ENCODE results near the gene BCAS3.

Gene BCAS3

DNA sequence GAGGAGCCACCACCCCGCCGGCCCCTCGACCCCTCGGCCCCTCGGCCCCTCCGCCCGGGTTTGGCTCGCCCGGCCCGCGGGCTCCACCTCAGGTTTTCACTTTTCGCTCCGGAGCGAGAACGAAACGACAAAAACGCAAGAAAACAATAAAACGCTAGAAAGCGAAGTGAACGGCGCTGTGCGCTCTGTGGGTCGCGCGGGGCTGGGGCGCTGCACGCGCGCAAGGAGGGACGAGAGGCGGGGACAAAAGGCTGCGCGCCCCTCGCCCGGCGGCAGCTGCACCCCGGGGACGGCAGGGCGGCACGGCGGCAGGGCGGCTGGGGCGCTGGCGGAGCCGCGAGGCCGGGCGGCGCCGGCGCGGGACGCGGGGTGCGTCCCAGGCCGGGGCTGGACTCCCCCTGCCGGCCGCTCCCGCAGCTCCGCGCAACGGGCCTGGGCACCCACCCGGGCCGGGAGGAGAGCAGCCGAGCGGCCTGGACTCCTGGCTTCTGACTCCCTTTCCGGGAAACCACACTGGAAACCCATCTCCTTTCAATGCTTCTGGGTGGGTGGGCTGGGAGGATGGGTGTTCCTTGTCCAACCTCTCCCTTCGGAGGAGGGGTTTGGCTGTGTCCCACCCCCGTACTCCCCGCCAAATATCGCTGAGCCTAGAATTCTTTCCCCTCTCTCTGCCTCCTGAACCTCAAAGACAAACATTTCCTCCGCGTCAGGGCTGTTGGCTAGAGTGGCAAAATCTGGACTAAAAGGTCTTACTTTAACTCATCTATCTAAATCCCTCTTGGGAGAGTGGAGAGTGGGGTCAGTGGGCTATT lies 731.9 kb downstream of the BCAS3 start:
- DNase-seq (ENCODE audit: low read depth in 3 of 3), result no peak

DNA sequence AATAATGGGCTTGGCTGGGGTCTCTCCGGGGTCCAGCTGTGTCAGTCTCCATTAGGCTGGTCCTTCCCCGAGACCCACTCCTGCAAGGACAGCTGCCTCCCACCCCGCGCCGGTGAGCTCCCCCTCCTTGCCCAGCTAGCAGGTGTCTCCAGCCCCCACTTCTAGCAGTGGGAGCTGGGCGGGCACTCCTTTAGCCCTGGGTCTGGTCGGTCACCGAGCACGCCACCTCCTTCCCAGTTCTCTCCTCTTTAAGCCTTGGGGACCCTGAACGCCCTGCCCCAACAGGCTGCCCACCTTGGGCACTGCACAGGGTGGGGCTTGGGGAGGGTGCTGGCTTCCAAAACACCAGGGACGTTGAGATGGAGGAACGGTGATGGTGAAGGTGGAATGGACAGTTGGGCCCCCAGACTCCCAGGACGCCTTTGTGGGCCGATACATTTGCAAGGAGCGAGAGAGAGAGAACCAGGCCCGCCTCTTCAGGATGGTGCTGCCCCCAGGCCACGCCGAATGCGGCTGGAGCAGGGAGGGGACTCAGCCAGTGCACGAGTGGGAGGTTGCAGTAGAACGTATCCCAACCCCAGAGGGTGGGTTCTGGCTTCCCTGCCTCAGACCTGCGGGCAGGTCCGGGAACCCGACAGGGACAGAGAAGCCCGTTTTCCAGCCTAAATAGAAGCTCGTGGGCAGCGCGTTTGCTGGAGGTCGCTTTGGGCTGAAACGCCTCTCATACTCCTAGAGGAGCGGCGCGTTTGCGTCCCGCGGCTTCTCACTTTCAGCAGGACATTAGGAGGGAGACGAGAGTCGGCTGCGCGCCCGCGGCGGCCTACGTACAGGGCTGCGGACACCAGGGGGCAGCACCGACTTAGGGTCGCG lies 732.7 kb downstream of the BCAS3 start:
- DNase-seq (ENCODE audit: low read depth in 3 of 3), result peak; percentile 63 to 67 (median 66)

DNA sequence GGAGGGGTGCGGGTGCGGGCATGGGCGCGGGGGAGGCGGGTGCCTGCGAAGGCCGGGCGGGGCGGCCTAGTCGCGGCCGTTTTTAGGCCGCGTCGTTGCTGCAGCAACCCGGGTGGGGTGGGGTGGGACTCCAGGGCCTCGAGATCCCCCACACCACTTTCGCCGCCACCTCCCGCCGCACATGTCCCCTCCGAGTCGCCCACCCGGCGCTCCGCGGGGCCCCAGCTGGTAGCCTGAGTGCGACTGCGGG lies 733.3 kb downstream of the BCAS3 start:
- no peak for DNase-seq (ENCODE audit: low read depth in 3 of 3)

DNA sequence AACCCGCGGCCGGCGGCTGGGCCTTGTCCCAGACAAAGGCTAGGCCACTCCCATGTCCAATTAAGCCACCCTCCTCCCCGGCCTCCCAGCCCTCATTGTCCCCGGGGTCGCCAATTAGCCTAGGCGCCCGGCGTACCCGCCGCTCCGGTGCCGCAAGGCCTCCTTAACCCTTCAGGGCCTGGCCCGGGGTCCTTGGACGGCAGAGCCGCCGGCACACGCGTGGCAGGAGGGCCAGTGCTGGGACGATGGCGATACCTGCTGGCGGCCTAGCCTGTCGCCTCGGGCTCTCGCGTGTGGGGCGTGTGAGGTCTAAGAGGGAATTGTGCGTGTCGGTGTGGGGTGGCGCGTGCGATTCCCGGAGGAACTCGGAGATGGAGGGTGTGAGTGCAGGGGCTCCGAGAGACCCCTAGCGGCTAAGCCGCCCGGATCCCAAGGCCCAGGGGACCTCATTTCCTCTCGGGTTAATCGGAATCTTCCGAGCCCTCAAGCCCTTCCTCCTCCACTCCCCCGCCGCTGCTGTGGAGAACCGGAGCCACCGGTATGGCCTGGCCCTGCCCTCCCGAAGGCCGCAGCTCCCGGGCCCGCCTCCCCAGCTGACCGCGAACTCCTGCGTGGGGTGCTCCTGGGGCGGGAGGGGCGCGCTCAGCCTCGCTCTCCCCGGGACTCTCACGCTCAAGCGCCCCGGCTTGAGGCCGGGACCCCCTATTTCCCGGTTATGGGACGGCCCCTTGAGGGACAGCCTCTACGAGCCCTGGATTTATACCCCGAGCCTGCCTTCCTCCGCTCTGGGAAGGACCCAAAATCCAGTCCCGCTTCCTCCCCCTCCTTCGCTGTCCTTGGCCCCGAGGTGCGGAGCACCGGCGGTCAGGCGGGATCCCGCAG lies 733.9 kb downstream of the BCAS3 start:
- no peak for DNase-seq (ENCODE audit: low read depth in 3 of 3)

DNA sequence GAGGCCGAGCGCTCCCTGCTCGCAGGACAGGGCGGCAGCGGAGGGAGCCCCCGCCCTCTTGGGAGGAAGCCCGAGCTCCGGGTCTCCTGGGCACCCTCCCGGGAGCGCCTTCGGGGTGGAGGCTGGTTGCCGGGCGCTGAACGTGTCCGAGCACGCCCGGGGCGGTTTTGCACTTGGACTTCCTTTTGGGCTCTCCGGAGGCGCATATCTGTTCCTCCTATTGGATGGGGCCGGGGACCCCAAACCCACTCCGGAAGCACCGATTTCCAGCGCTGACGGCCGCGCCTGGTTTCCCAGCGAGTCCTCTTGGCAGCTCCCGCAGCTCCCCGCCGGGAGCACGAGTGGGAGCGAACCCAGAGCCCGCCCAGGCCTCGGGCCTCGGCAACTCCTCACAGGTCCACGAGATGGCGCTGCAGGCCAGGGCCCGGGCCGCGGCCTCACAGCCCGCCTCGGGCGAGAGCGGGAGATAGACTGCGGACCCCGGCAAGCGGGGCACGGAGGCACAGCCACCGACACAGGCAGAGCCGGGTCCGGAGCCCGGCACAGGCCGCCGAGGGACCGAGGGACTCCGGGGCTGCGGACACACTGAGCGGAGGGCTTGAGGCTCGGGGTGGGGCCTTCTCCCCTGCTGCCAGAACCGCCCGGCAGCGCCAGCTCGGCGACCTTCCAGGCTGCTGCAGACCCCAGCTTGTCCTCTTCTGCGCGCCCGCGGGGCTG lies 734.6 kb downstream of the BCAS3 start:
- DNase-seq (ENCODE audit: low read depth in 3 of 3), result peak; percentile 61 to 72 (median 69)

DNA sequence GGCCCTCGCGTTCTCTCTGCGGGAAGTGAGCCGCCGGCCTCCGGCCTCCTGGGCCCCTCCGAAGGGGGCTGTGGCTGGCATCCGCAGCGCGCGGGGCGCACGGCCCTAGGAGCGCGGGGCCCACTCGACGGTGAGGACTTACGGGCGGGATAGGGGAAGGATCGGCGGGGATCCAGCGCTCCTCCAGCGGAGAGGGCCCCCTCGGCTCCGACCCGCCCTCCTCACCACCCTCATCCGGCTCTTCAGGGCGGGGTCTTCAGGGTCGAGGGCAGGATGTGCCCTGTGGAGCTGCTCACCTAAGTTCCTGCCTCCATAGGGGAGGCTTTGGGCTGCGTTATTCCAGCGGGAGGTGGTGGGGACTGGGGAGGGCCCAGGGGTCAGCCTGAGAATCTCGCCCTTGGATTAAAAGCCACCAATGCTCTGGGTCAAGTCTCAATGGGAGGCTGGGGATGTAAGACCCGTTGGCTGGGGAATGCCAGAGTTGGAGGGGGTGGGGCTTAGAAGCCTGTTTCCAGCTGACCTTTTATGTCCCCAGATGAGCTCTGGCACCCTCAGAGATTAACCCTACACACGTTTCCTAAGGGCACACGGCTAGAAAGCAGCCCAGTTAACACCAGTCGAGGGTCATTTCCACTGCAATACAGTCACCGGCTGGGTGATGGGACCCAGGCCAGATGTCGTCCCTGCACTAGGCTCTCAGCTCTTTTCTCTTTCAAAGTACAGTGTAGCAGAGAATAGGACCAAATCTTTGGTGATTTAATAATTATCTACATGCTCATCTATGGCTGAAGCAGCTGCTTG lies 735.4 kb downstream of the BCAS3 start:
- DNase-seq (ENCODE audit: low read depth in 3 of 3), result no peak

DNA sequence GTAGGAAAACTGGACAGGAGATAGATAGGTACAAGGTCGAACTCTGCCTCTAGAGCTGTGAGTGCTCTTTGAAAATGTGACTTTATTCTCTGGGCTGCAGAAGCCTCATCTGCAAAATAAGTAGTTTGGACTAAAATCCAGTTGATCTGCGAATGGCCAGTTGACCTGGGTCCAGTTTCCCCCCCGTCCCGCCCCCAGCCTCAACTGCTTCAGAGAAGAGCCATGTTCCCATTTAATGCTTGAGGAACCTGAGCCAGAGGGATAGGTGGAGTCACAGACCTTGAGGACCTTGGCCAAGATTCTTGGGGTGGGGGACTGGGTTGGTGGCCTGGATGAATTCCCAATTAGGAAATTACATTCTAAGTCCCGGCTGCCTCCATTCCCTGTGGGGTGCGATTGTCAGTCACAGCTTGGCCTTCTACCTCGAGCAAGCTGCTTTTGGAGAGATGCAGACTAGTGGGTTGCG lies 736.0 kb downstream of the BCAS3 start:
- no peak for DNase-seq (ENCODE audit: low read depth in 3 of 3)

DNA sequence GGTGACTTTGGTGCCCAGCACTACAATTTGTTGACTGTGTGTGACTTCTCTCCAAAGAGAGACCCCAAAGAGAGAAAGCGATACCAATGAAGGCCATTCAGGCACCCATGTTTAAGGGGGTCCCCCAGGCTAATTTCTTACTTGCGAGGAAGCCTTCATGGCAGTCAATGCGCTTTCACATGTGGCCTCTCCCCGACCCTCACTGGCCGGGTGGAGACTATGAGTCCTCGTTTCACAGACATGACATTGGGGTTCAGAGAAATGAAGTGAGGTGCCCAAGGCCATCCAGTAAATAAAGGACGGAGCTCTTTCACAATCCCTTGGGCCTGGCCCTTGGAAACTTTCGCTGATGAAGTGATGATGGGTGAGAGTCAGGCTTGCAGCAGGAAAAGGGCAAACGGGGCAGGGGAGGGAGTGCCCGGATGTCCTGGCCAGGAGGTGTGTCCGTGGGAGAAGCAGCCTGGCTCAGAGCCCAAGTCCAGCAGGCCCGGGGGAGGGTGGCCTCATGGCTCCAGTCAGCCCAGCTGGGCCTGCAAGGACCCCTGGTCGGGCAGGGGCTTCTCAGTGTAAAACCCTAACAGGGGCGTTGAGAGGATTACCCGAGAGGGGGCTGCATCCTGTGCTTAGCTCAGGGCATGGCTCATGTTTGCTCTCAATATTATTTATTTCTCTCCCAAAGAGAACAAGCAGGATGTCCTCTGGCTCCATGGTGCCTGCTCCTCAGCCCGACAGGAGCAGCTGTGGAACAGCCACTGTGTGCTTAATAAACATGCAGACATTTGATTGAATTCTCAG lies 736.7 kb downstream of the BCAS3 start:
- DNase-seq (ENCODE audit: low read depth in 3 of 3), result no peak

DNA sequence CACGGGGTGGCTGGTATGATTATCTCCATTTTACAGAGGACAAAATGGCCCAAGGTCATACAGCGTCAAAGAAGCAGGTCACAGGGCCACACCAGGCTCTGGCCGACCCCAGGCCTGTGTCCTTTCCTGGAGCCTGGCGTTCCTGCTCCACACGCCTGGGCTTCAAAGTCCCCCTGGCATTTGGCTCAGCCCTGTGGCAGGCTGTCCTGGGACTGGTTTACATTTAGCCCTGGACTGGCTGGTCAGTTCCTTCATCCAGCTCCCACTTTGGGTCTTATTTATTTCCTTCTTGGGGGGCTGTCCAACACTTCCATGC lies 737.2 kb downstream of the BCAS3 start:
- DNase-seq (ENCODE audit: low read depth in 3 of 3), result no peak

DNA sequence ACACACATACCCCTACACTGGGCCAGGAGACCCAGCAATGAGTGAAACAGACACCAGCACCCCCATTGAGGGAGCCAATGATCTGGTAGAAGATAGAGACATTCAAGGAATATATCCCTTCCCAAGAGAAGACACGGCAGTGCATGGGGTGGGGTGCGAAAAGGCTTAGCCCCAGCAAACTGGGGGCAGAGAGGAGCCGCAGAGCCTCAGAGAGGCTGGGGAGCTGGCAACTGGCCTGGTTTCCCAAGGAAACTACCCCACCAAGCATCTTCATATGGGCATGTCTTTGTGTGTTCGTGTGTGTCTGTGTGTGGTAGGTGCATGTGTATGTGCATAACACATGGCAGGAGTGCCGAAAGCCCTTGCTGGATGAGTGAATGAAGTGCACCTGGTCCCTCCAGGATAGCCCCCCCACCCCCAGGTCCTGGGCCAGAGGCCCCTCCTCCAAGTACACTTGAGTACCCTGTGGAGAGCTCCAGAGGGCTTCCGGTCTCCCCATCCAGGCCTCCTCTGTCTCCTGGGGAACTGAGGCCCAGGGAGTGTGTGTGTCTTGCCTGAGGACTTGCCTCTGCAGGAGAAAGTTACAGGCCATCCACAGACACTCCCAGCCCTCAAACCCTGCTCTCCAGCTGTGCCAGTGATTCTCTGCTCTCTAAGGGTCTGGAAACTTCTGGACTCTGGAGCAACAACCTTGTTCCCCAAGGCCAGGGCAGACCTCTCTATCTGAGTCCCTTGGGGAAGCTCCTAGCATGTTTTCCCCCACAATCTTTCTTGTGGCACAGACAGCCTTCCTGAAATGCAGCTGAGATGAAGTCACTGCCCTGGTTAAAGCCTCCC lies 737.9 kb downstream of the BCAS3 start:
- no peak for DNase-seq (ENCODE audit: low read depth in 3 of 3)

DNA sequence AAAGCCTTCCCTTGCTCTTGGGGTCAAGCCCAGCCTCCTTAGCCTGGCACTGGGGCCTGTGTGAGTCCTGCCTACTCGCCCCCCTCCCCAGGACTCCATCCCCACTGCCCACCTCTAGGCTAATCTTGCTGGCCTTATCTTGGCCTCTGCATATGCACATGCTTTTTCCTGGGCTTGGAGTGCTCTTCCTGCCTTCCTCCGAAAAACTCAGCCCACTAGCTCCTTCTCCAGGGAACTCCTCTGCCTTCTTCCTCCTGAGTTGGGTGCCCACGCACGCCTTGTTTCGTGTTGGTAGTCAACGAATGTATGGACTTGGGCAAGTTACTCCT lies 738.5 kb downstream of the BCAS3 start:
- no peak for DNase-seq (ENCODE audit: low read depth in 3 of 3)

DNA sequence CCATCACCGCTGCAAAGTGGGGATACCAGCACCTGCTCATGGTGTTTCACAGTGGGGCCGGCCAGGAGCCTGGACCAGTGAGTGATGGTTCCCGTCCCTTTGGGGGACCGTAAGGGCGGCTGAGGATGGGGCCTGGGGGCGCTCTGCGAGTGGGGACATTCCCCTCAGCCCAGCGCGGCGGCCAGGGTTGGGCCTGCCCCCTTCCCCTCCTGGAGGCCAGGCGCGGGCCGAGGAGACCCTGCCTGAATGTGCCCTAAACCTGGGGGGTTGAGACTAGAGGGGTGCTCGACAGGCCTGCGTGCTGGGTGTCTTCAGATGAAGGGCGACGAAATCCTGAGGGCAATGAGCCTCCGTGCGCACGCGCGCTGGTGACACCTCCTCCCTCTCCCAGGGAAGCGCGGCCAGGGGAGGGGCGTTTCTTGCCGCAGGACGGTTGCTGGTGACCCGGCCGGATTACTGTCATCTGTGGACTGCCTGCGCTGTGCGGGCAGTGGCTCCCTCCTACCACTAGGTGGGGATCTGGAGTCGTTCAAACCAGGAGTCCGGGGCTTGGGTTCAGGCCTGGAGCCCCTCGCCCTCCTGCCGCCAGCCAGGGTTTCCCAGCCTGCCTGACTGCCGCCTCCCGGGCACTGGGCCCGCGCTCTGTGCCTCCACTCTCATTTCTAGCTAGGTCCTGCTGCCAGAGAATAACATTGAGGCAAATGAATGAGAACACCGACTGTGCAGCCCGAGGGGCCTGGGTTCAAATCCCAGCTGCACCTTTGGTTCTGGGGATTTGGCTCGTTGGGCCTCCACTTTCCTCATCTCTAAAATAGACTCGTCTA lies 739.1 kb downstream of the BCAS3 start:
- DNase-seq (ENCODE audit: low read depth in 3 of 3), result no peak

DNA sequence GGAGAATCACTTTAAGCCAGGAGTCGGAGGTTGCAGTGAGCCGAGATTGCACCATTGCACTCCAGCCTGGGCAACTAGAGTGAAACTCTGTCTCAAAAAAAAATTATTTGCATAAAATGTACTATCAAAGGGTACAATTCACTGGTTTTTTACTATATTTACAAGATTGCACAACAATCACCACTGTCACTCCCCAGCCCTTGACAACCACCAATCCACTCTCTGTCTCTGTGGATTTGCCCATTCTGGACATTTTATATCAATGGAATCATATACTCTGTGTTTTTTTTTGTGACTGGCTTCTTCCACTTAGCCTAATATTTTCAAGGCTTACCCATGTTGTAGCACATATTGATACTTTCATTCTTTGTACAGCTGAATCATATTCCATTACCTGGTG lies 740.8 kb downstream of the BCAS3 start:
- no peak for DNase-seq (ENCODE audit: low read depth in 3 of 3)

DNA sequence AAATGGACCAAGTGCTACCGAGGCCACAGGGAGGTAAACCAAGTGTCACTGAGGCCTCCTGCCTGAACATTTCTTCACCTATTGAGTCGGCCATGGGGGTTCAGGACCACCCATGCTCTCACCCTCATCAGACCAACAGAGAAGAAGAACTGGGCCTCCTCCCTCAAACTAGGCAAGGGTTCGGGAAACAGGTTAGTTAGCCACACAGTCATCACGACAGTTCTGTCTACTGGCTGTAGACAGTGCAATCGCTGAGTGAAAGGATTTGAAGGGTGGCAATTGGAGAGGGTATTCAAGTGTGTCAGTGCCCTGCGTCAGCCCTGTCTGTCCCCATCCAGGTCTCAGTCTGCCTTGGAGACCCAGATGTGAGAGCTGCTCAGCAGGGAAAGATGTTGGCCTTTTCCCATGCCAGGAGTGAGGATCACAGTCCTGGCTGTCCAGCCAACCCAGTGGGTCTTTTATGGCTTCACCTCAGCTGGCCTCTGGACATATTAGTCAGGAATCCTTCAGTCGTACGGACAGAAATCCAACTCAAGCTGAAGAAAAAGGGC lies 741.9 kb downstream of the BCAS3 start:
- no peak for DNase-seq (ENCODE audit: low read depth in 3 of 3)

DNA sequence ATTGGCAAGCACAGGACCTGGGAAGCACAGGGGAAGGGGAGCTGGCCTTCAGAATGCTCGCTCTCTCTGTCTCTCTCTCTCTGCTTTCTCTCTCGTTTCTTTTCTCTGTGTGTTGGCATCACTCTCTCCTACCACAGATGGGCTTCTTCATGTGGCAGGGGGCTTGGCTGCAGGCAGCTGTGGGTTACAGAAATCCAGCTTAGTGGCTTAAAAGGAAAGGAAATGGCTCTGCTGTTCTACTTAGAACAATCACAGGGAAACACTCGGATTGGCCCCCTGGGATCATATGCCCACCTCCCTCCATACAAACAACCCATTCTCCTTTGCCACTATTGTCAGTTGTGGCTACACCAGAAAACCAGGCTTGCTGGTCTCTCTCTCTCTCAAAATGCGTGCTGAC lies 742.4 kb downstream of the BCAS3 start:
- no peak for DNase-seq (ENCODE audit: low read depth in 3 of 3)

DNA sequence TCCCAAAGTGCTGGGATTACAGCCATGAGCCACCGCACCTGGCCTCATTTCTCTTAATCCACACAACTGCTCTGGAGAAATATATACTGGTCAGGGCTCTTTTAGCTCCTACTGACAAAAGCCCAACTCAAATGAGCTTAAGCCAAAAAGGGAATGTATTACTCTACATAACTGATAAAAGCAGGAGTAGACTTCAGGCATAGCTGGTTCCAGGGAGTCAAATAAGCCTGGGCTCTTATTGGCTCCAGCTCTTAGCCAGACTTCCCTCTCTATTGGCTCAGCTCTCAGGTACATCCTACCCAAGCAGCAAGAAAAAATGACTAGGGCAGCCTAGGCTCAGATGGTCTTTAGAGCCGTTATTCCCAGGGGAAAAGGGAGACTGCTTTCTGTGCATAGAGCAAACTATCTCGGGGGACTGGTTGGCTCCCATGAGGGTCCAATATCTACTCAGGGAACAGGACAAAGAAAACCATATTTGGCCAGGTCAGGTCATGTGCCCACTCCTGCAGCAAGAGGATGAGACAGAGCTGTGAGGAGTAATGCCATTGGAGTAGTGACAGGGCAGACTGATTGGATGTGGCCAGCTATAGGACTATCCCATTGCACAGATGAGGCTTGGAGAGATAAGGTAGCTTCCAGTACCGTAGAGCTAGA lies 743.2 kb downstream of the BCAS3 start:
- no peak for DNase-seq (ENCODE audit: low read depth in 3 of 3)

DNA sequence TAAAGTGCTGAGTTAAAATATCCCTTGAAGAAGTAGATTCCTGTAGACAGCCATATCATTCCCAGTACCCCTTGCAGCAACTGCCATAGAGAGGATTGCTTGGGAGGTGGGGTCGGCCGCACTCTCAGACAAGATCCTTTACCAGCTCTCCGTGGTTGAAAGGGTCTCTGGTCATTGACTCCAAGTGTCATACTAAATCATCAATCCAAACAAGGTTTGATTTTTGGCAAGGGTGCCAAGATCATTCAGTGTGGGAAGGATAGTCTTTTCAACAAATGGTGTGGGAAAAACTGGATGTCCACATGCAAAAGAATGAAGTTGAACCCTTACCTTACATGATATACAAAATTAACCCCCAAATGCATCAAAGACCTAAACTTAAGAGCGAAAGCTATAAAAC lies 743.8 kb downstream of the BCAS3 start:
- no peak for DNase-seq (ENCODE audit: low read depth in 3 of 3)

Measured in stimulated activated CD4-positive, alpha-beta T cell treated with anti-CD3 and anti-CD28 coated beads, TNF-alpha, amount 100 ng/mL, for 4 hours (primary cell).